T-helper 17 cell (primary cell): ENCODE results near the gene TRANK1. TPM values are rescaled to one million over a fixed set of nuclear protein-coding genes. Genes with fewer than 3 reads are reported as not detected.

Experiments used
- ATAC-seq: fragments of 150-1000 bp; cut with Tn5 transposase; 2 replicates; pipeline ENCODE4 v1.10.0; 2021; ENCODE audit warnings: mild to moderate bottlenecking, moderate library complexity
- DNase-seq, 3 donors: peaks; one replicate each; pipeline versions ENCODE4 v3.0.0 to v3.0.0-alpha.2; 2020 to 2021
- H3K9me3 ChIP-seq: one replicate; pipeline ENCODE4 v1.7.0; 2013; ENCODE audit warnings: low read length, mild to moderate bottlenecking; ENCODE audit not compliant: control insufficient read depth, poor library complexity, severe bottlenecking
- H3K27ac Mint-ChIP-seq: one replicate; pipeline ENCODE4 v1.8.0; 2022; ENCODE audit warnings: mild to moderate bottlenecking, moderate library complexity, mixed read lengths
- H3K27me3 Mint-ChIP-seq: one replicate; pipeline ENCODE4 v1.8.0; 2022; ENCODE audit warnings: mixed read lengths
- H3K36me3 Mint-ChIP-seq: one replicate; pipeline ENCODE4 v1.8.0; 2022; ENCODE audit warnings: low read depth, mixed read lengths
- H3K4me1 Mint-ChIP-seq: one replicate; pipeline ENCODE4 v1.8.0; 2022; ENCODE audit warnings: mild to moderate bottlenecking, mixed read lengths
- H3K4me3 Mint-ChIP-seq: one replicate; pipeline ENCODE4 v1.8.0; 2022; ENCODE audit warnings: mild to moderate bottlenecking, moderate library complexity, mixed read lengths
- total RNA-seq, 4 donors: library from RNA in 2 of 4; stranded (reverse) in 2 of 4; gene quantifications; one replicate each; pipeline ENCODE4 v1.2.3 and lab custom pipeline; 2022 to 2026

TRANK1 gene
- 10 to 100 TPM; 64.7 to 89.7 TPM for total RNA-seq
- total RNA-seq (lab: John Stamatoyannopoulos, UW): 181 to 197 reads per million in 2 donors

DNA sequence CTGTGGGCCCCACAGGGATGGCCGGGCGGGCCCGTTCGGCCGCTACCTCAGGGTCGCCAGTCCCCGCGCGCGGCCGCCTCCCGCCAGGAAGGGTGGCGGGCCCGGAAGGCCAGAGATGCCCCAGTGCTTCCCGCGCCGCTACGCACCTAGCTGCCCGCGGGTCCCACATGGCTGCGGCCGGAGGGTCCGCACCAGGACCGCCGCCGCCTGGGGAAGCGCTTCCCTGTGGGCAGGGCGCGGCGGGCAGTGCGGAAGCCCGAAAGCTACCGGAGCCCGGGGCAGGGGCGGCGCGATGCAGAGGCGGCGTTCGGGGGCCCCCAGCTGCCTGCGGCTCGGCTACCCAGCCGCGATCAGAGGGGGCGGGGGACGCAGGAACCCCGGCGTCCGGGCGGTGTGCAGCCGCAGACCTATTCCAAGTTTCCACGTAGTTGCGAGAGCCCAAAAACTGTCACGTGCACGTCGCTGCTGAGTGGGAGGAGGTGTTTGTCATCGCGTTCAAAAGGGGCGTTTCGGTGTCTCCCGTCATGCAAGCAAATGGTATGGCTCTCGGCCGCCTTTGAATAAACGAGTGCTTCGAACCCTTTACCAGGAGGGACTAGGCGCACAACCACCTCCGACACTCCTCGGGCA is at the start of gene TRANK1:
TRANK1 (minus strand) TSS at position 414 of the 630 bp plus-strand sequence; CDS start at position 169, 245 bp downstream.
- Mint-ChIP-seq H3K36me3 (peaks cover 6% of the 10 kb centered on the region), H3K4me3 (peak within 1 kb of the TSS; percentile 87), H3K27me3 (no peaks in the 10 kb centered on the region), H3K27ac (peak within 1 kb of the TSS; percentile 70), H3K4me1 (peaks cover 14% of the 10 kb centered on the region)
- DNase-seq (peak; percentile 62 to 72 (median 68)), ATAC-seq (peak; percentile 96)
- no peaks in the 10 kb centered on the region for H3K9me3 ChIP-seq

- Mint-ChIP-seq H3K4me3 (no peak within 1 kb of the TSS), H3K4me1 (peaks cover 29% of the 10 kb centered on the region), H3K27me3 (no peaks in the 10 kb centered on the region), H3K36me3 (peaks cover 12% of the 10 kb centered on the region), H3K27ac (no peak within 1 kb of the TSS)
- H3K9me3 ChIP-seq: no peaks in the 10 kb centered on the region
- DNase-seq (peak; percentile 90 to 96 (median 96)), ATAC-seq (peak; percentile 86)
These were observed 48.8 kb upstream of the TRANK1 start, which contains the start of gene MLH1 for GRCh38 chr3:36993326-36994283. MLH1 (plus strand) TSS chr3:36993518; CDS start chr3:36993548, 30 bp downstream.

DNA sequence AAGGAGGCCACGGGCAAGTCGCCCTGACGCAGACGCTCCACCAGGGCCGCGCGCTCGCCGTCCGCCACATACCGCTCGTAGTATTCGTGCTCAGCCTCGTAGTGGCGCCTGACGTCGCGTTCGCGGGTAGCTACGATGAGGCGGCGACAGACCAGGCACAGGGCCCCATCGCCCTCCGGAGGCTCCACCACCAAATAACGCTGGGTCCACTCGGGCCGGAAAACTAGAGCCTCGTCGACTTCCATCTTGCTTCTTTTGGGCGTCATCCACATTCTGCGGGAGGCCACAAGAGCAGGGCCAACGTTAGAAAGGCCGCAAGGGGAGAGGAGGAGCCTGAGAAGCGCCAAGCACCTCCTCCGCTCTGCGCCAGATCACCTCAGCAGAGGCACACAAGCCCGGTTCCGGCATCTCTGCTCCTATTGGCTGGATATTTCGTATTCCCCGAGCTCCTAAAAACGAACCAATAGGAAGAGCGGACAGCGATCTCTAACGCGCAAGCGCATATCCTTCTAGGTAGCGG is 48.0 kb upstream of the TRANK1 start, which contains the start of gene EPM2AIP1:
EPM2AIP1 (minus strand) TSS at position 326 of the 520 bp plus-strand sequence; CDS start at position 272, 54 bp downstream.
- peak in 1 of 3 donors; percentile 82 for DNase-seq
- Mint-ChIP-seq H3K36me3 (peaks cover 10% of the 10 kb centered on the region), H3K4me1 (peaks cover 34% of the 10 kb centered on the region), H3K4me3 (no peak within 1 kb of the TSS), H3K27ac (no peak within 1 kb of the TSS), H3K27me3 (no peaks in the 10 kb centered on the region)
- H3K9me3 ChIP-seq: no peaks in the 10 kb centered on the region
- peak; percentile 84 for ATAC-seq

- no peaks in the 10 kb centered on the region for H3K27me3 Mint-ChIP-seq
- H3K4me3 Mint-ChIP-seq: no peak overlapping the region
- ATAC-seq (no peak), DNase-seq (peak in 1 of 3 donors; percentile 9)
- H3K4me1 Mint-ChIP-seq: peaks cover 35% of the 10 kb centered on the region
- H3K9me3 ChIP-seq: no peaks in the 10 kb centered on the region
- peaks cover 6% of the 10 kb centered on the region for H3K36me3 Mint-ChIP-seq
- H3K27ac Mint-ChIP-seq: no peak overlapping the region
These were observed 47.3 kb upstream of the TRANK1 start for GRCh38 chr3:36991923-36992805.

GRCh38 chr3:36991147-36991546 is 46.3 kb upstream of the TRANK1 start:
- H3K36me3 Mint-ChIP-seq: peaks cover 2% of the 10 kb centered on the region
- H3K27ac Mint-ChIP-seq: no peak overlapping the region
- no peak overlapping the region for H3K4me3 Mint-ChIP-seq
- H3K4me1 Mint-ChIP-seq: peaks cover 32% of the 10 kb centered on the region
- DNase-seq: no peak
- H3K9me3 ChIP-seq: no peaks in the 10 kb centered on the region
- ATAC-seq: no peak
- H3K27me3 Mint-ChIP-seq: no peaks in the 10 kb centered on the region

- Mint-ChIP-seq H3K4me3 (peak overlapping the region; percentile 69), H3K4me1 (peaks cover 36% of the 10 kb centered on the region), H3K27me3 (no peaks in the 10 kb centered on the region), H3K36me3 (peaks cover 4% of the 10 kb centered on the region), H3K27ac (peak overlapping the region; percentile 59)
- DNase-seq (no peak), ATAC-seq (no peak)
- no peaks in the 10 kb centered on the region for H3K9me3 ChIP-seq
These were observed 44.7 kb upstream of the TRANK1 start for GRCh38 chr3:36989568-36989967.

DNA sequence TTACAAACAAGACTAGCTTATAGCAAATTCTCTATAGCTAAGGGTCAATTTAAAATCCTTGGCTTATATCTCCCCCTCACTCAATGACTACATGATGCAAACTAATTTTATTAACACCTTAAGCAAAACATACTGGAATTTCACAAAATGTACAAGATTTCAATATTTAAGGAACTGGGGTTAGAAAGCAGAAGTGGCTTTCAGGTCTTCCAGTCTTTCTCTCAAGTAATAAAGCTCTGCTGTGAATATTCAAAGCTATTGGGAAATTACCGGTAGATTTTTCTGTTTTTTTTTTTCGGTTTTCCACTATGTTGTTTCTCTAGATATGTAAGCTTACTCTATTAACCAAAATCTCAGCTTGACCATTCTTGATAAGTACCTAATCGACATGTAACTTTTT is 44.2 kb upstream of the TRANK1 start:
- ATAC-seq: no peak
- peak overlapping the region; percentile 69 for H3K4me3 Mint-ChIP-seq
- DNase-seq: no peak
- H3K4me1 Mint-ChIP-seq: peaks cover 39% of the 10 kb centered on the region
- peak overlapping the region; percentile 59 for H3K27ac Mint-ChIP-seq
- no peaks in the 10 kb centered on the region for H3K9me3 ChIP-seq
- peaks cover 4% of the 10 kb centered on the region for H3K36me3 Mint-ChIP-seq
- H3K27me3 Mint-ChIP-seq: no peaks in the 10 kb centered on the region

GRCh38 chr3:36988356-36988755 is 43.5 kb upstream of the TRANK1 start:
- peaks cover 4% of the 10 kb centered on the region for H3K36me3 Mint-ChIP-seq
- H3K9me3 ChIP-seq: no peaks in the 10 kb centered on the region
- peaks cover 39% of the 10 kb centered on the region for H3K4me1 Mint-ChIP-seq
- no peaks in the 10 kb centered on the region for H3K27me3 Mint-ChIP-seq
- no peak for DNase-seq
- ATAC-seq: no peak
- H3K27ac Mint-ChIP-seq: peak overlapping the region; percentile 59
- H3K4me3 Mint-ChIP-seq: peak overlapping the region; percentile 58

- H3K27ac Mint-ChIP-seq: no peak overlapping the region
- ATAC-seq (no peak), DNase-seq (no peak)
- H3K9me3 ChIP-seq: no peaks in the 10 kb centered on the region
- peaks cover 5% of the 10 kb centered on the region for H3K4me1 Mint-ChIP-seq
- H3K4me3 Mint-ChIP-seq: no peak overlapping the region
- no peaks in the 10 kb centered on the region for H3K27me3 Mint-ChIP-seq
- peaks cover 10% of the 10 kb centered on the region for H3K36me3 Mint-ChIP-seq
These were observed 36.2 kb upstream of the TRANK1 start for GRCh38 chr3:36981006-36981405.

DNA sequence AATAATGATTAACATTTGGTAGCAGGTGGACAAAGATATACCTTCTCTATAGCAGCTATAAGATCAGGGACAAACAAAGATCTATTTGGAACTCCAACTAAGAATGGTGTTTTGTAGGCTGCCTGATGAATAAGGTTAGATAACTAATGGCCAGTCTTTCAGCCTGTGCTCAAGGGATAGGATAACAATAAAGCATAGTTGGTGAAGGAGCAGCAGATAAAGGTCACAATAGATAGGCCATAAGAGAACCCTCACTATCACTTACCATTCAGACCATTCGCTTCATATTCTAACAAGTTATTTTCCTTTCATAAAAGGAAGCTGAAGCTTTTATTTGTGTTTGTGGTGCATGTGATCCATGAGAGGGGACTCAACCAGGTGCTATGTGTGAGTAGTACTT is 28.3 kb upstream of the TRANK1 start:
- Mint-ChIP-seq H3K4me1 (peaks cover 20% of the 10 kb centered on the region), H3K27ac (peak overlapping the region; percentile 11)

DNA sequence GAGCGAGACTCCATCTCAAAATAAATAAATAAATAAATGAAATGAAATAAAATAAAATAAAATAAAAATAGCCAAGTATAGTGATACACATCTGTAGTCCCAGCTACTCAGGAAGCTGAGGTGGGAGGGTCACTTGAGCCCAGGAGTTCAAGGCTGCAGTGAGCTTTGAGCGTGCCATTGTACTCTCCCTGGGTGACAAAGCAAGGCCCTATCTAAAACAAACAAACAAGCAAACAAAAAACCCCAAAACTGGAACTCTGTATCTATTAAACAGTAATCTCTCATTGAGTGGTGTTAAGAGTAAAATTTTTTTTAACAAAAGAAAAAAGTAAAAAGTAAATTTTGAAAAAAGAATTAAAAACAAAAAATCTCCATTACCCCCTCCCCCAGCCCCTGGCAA is 27.3 kb upstream of the TRANK1 start:
- ATAC-seq: no peak
- no peaks in the 10 kb centered on the region for H3K9me3 ChIP-seq
- Mint-ChIP-seq H3K36me3 (no peaks in the 10 kb centered on the region), H3K4me3 (no peak overlapping the region), H3K27me3 (no peaks in the 10 kb centered on the region), H3K27ac (no peak overlapping the region), H3K4me1 (peaks cover 20% of the 10 kb centered on the region)
- no peak for DNase-seq

More for the DNA sequence above, 28.3 kb upstream of the TRANK1 start:
- DNase-seq (no peak), ATAC-seq (no peak)
- H3K27me3 Mint-ChIP-seq: no peaks in the 10 kb centered on the region
- H3K4me3 Mint-ChIP-seq: no peak overlapping the region
- no peaks in the 10 kb centered on the region for H3K9me3 ChIP-seq
- H3K36me3 Mint-ChIP-seq: peaks cover 2% of the 10 kb centered on the region
